HCT116 (cell line): ENCODE measurements around the gene CPD. TPM values are rescaled to one million over a fixed set of nuclear protein-coding genes. Genes with fewer than 3 reads are reported as not detected.

Source experiments
- ATAC-seq: fragments of 200-7000 bp; cut with Tn5 transposase; 2 replicates; pipeline ENCODE4 v1.9.1; 2020; ENCODE audit warnings: mild to moderate bottlenecking, moderate library complexity
- BruUV-seq: library from RNA; stranded (reverse); fragments of 400-500 nt; replicated peaks from 2 replicates; lab custom pipeline; 2021; lab: Mats Ljungman, UMichigan
- CTCF ChIA-PET: fragments of 300-600 bp; sonication (Branson Sonifier 250); formaldehyde crosslinking; loops from one replicate; lab custom pipeline; 2021; ENCODE audit warnings: antibody characterized with exemption; lab: Charles Lee
- POLR2A ChIA-PET: fragments of 300-600, 350-600 bp; sonication (Branson Sonifier 250); formaldehyde crosslinking; loops from one replicate; lab custom pipeline; 2021; ENCODE audit warnings: antibody characterized with exemption; lab: Charles Lee
- RAD21 ChIA-PET, 2 experiments: fragments of 300-600 bp; sonication (Branson Sonifier 250); formaldehyde crosslinking; loops; one replicate each; lab custom pipeline; 2023; ENCODE audit warnings: low total read pairs in 2 of 2; ENCODE audit not compliant: uncharacterized antibody in 2 of 2, unreplicated experiment in 2 of 2, low non-redundant PET in 1 of 2; lab: Charles Lee
- DNase-seq: peaks from one replicate; pipeline ENCODE4 v3.0.0-alpha.2; 2010; ENCODE audit warnings: low read depth, low spot score
- H2AFZ ChIP-seq: fragments of 200-600 bp; shearing (Covaris generic), sonication (generic); 2 replicates; pipeline ENCODE4 v1.6.1; 2017; ENCODE audit warnings: low read depth, mixed run types, mixed read lengths, antibody characterized with exemption, low read length; ENCODE audit not compliant: poor library complexity, severe bottlenecking
- H3K27ac ChIP-seq: 2 replicates; pipeline ENCODE4 v1.5.1; 2012; ENCODE audit warnings: low read depth, low read length
- H3K27me3 ChIP-seq: fragments of 200-600 bp; sonication (generic); 2 replicates; pipeline ENCODE4 v1.6.1; 2016; ENCODE audit warnings: mixed run types, low read length, mixed read lengths; ENCODE audit not compliant: insufficient read depth
- H3K36me3 ChIP-seq, 2 experiments: fragments of 200-500 bp in 1 of 2; fragments of 200-600 bp in 1 of 2; sonication (Bioruptor generic) in 1 of 2; sonication (generic) in 1 of 2; 2 replicates each; pipeline versions ENCODE4 v1.5.1 to v1.6.1; 2014 to 2016; ENCODE audit warnings: low read length in 2 of 2, inconsistent platforms in 1 of 2, mixed read lengths in 1 of 2, mixed run types in 1 of 2; ENCODE audit not compliant: insufficient read depth in 2 of 2, control insufficient read depth in 1 of 2
- H3K4me1 ChIP-seq, 2 experiments: fragments of 200-600 bp in 1 of 2; sonication (generic) in 1 of 2; 2 replicates each; pipeline versions ENCODE4 v1.5.1 to v1.6.1; 2012 to 2017; ENCODE audit warnings: low read length in 2 of 2, inconsistent platforms in 1 of 2, mild to moderate bottlenecking in 1 of 2, mixed read lengths in 1 of 2, mixed run types in 1 of 2, moderate library complexity in 1 of 2; ENCODE audit not compliant: insufficient read depth in 2 of 2, control insufficient read depth in 1 of 2
- H3K4me2 ChIP-seq: fragments of 200-600 bp; sonication (generic); 2 replicates; pipeline ENCODE4 v1.6.1; 2017; ENCODE audit warnings: mixed run types, low read length, mixed read lengths
- H3K4me3 ChIP-seq, 2 experiments: fragments of 200-600 bp in 1 of 2; sonication (generic) in 1 of 2; replicated peaks in 1 of 2; 2 replicates each; pipeline ENCODE4 v1.5.1; 2011 to 2016; ENCODE audit warnings: low read length in 2 of 2, control low read depth in 1 of 2, low read depth in 1 of 2, mild to moderate bottlenecking in 1 of 2, mixed read lengths in 1 of 2, mixed run types in 1 of 2
- H3K79me2 ChIP-seq: fragments of 200-600 bp; sonication (generic); 2 replicates; pipeline ENCODE4 v1.6.1; 2017; ENCODE audit warnings: mild to moderate bottlenecking, mixed run types, low read length, moderate library complexity, mixed read lengths; ENCODE audit not compliant: insufficient read depth
- H3K9ac ChIP-seq: fragments of 200-600 bp; sonication (generic); 2 replicates; pipeline ENCODE4 v1.6.1; 2016; ENCODE audit warnings: low read length, mixed read lengths
- H3K9me2 ChIP-seq: fragments of 200-600 bp; sonication (generic), shearing (Covaris generic); 2 replicates; pipeline ENCODE4 v1.6.1; 2017; ENCODE audit warnings: mixed run types, mild to moderate bottlenecking, moderate library complexity; ENCODE audit not compliant: insufficient read depth
- H3K9me3 ChIP-seq, 2 experiments: fragments of 200-500 bp in 1 of 2; fragments of 200-600 bp in 1 of 2; sonication (Bioruptor generic) in 1 of 2; sonication (generic) in 1 of 2; 2 replicates each; pipeline ENCODE4 v1.6.1; 2014 to 2017; ENCODE audit warnings: low read length in 2 of 2, mixed read lengths in 2 of 2, inconsistent platforms in 1 of 2, low read depth in 1 of 2, mild to moderate bottlenecking in 1 of 2, mixed run types in 1 of 2, moderate library complexity in 1 of 2; ENCODE audit not compliant: control insufficient read depth in 1 of 2, insufficient read depth in 1 of 2
- H4K20me1 ChIP-seq: fragments of 200-600 bp; sonication (generic), shearing (Covaris generic); 2 replicates; pipeline ENCODE4 v1.6.1; 2017; ENCODE audit warnings: mixed run types, mild to moderate bottlenecking, moderate library complexity; ENCODE audit not compliant: insufficient read depth
- EGR1 ChIP-seq: IDR thresholded peaks from 2 replicates; pipeline ENCODE4 v1.6.1; 2012; ENCODE audit warnings: low read depth
- ELF1 ChIP-seq: IDR thresholded peaks from 2 replicates; pipeline ENCODE4 v1.6.1; 2012; ENCODE audit warnings: low read depth, borderline replicate concordance
- EZH2 ChIP-seq: fragments of 200-600 bp; sonication (generic); IDR thresholded peaks from 2 replicates; pipeline ENCODE4 v1.6.1; 2017; ENCODE audit warnings: antibody characterized with exemption, mixed run types
- REST ChIP-seq: IDR thresholded peaks from 2 replicates; pipeline ENCODE4 v1.6.1; 2012; ENCODE audit warnings: low read depth
- intact Hi-C: fragments of 100-400 bp; cut with micrococcal nuclease; formaldehyde crosslinking; loops from 2 replicates; pipeline ENCODE4 v1.10.0; 2022
- total RNA-seq: library from RNA; stranded (reverse); gene quantifications from one replicate; pipeline ENCODE4 v1.2.1, GENCODE V29; 2021; ENCODE audit not compliant: unreplicated experiment

Gene CPD
- total RNA-seq, 1 experiment from 2014 or later, result 47.2 TPM

- BruUV-seq, result no TSS peak
These were observed 115.1 kb downstream of the CPD start for GRCh38 chr17:30493780-30494179.

More at GRCh38 chr17:30493780-30494179, 115.1 kb downstream of the CPD start:
- CTCF ChIA-PET, result no interaction called here
- Histone ChIP-seq H3K36me3 (peaks cover 28 to 59% of the 10 kb centered on the region in 2 experiments), H3K79me2 (peaks cover 15% of the 10 kb centered on the region), H2AFZ (no peak overlapping the region), H3K27me3 (no peaks in the 10 kb centered on the region), H3K4me3 (no peak overlapping the region), H3K9ac (no peak overlapping the region), H3K9me3 (no peaks in the 10 kb centered on the region), H4K20me1 (no peaks in the 10 kb centered on the region), H3K4me1 (no peaks in the 10 kb centered on the region), H3K4me2 (no peak overlapping the region), H3K27ac (no peak overlapping the region), H3K9me2 (no peaks in the 10 kb centered on the region)
- no peak for ATAC-seq
- RAD21 ChIA-PET, result no interaction called here
- DNase-seq, result no peak
- TF ChIP-seq EZH2, result no peak
- no peak for TF ChIP-seq ELF1
- TF ChIP-seq EGR1, result no peak
- TF ChIP-seq REST, result no peak
- POLR2A ChIA-PET, result no interaction called here
- intact Hi-C loops, result no loop called here
